AG04450 (cell line): ENCODE measurements around the gene OGA. TPM values are rescaled to one million over a fixed set of nuclear protein-coding genes. Genes with fewer than 3 reads are reported as not detected.

Source experiments
- CTCF ChIA-PET: fragments of 300-600, 350-600 bp; formaldehyde crosslinking; extraction: SDS; loops from one replicate; lab custom pipeline; 2022; ENCODE audit warnings: antibody characterized with exemption, inconsistent platforms; lab: Charles Lee
- POLR2A ChIA-PET: fragments of 350-600 bp; formaldehyde crosslinking; extraction: SDS; loops from one replicate; lab custom pipeline; 2021; ENCODE audit warnings: antibody characterized with exemption, inconsistent platforms; lab: Yijun Ruan, JAX
- DNase-seq: peaks from one replicate; pipeline ENCODE4 v3.0.0-alpha.2; 2011; ENCODE audit warnings: low read depth, low spot score
- H3K27ac ChIP-seq: one replicate; pipeline ENCODE4 v1.5.1; 2012; ENCODE audit warnings: low read depth, low read length, control low read depth
- H3K27me3 ChIP-seq: one replicate; pipeline ENCODE4 v1.6.0; 2012; ENCODE audit warnings: low read length; ENCODE audit not compliant: control insufficient read depth, insufficient read depth
- H3K4me3 ChIP-seq: 2 replicates; pipeline ENCODE4 v1.5.1; 2011; ENCODE audit warnings: mild to moderate bottlenecking, low read depth, low read length, control low read depth
- H3K9me3 ChIP-seq: 2 replicates; pipeline ENCODE4 v1.5.1; 2012; ENCODE audit warnings: low read length; ENCODE audit not compliant: control insufficient read depth, insufficient read depth
- CTCF ChIP-seq: IDR thresholded peaks from 2 replicates; pipeline ENCODE4 v1.5.1; 2011; ENCODE audit warnings: low read depth, low read length, control low read depth, inconsistent platforms
- polyA plus RNA-seq: library from polyadenylated mRNA; depleted of rRNA; stranded (reverse); fragments of >200 nt; gene quantifications from 2 replicates; pipeline ENCODE4 v1.2.3, GENCODE V29; 2011

Gene OGA
- polyA plus RNA-seq, 1 experiment, result 82.6 TPM

GRCh38 chr10:101841826-101842225 lies 23.6 kb upstream of the OGA start:
- TF ChIP-seq CTCF, result no peak
- no peak overlapping the region for H3K27ac ChIP-seq
- no peak overlapping the region for H3K4me3 ChIP-seq
- ChIA-PET POLR2A (interaction anchor here (0.8 to 3.2 kb wide), 4 partner anchors 23 to 230 kb away, joined by 3 to 17 read pairs (median 6); partner anchors contain the start of genes ARMH3 and OGA), CTCF (interaction anchor here (0.7 to 6.3 kb wide), 34 partner anchors 9 to 231 kb away, joined by 3 to 256 read pairs (median 8); partner anchors contain the start of genes ARMH3, HPS6 and OGA)
- peaks cover 3% of the 10 kb centered on the region for H3K27me3 ChIP-seq
- no peak for DNase-seq
- no peaks in the 10 kb centered on the region for H3K9me3 ChIP-seq

DNA sequence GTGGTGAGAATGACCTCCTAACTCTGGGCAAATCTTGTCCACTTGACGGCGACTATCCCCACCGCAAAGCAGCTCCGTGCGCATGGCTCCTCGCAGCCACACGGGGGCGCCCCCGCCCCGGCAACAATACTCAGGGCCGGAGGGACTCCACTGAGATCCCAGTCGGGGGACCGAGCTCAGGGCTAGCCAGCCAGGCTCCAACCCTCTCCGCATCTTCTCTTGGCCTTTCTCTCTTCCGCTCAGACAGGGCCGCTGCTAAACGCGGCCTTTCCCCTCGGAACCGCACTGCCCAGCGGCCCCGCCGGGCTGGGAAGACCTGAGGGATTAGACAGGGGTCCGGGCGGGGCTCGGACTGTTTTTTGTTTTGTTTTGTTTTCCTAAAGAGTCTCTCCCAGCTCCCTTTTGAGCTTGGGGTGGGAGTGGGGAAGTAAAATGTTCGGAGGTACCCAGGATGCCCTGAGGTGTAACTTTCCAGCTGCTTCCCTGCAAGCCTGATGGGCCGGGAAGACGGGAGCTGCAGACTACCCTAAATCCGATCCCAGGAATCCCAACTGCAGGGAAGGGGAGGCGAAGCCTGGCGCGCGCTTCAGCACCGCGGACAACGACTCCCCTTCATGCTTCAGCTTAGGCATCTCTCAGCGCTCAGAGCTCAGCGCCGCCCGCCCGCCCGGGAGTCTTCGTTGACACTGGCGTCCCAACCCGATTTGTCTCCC lies 22.7 kb upstream of the OGA start:
- Histone ChIP-seq H3K27ac (no peak overlapping the region), H3K4me3 (peak overlapping the region; percentile 54), H3K9me3 (no peaks in the 10 kb centered on the region), H3K27me3 (peaks cover 3% of the 10 kb centered on the region)
- CTCF ChIA-PET, result interaction anchor here (0.5 to 6.3 kb wide), 68 partner anchors 8 to 1045 kb away, joined by 3 to 256 read pairs (median 4); partner anchors contain the start of genes ARMH3, HPS6 and OGA
- peak; percentile 96 for TF ChIP-seq CTCF
- POLR2A ChIA-PET, result interaction anchor here (0.6 to 3.2 kb wide), 10 partner anchors 17 to 231 kb away, joined by 3 to 17 read pairs (median 4); partner anchors contain the start of genes ARMH3 and OGA
- DNase-seq, result peak; percentile 56

- no peak overlapping the region for H3K27ac ChIP-seq
- no peak for DNase-seq
- CTCF ChIA-PET, result interaction anchor here (0.6 to 6.3 kb wide), 57 partner anchors 11 to 635 kb away, joined by 3 to 256 read pairs (median 5); partner anchors contain the start of genes ARMH3, HPS6 and OGA
- H3K9me3 ChIP-seq, result no peaks in the 10 kb centered on the region
- POLR2A ChIA-PET, result interaction anchor here (0.6 to 3.2 kb wide), 10 partner anchors 8 to 232 kb away, joined by 3 to 17 read pairs (median 4); partner anchors contain the start of genes ARMH3 and OGA
- peak overlapping the region; percentile 54 for H3K4me3 ChIP-seq
- no peak for TF ChIP-seq CTCF
- peaks cover 3% of the 10 kb centered on the region for H3K27me3 ChIP-seq
Observed at GRCh38 chr10:101840102-101840684, 21.9 kb upstream of the OGA start.

DNA sequence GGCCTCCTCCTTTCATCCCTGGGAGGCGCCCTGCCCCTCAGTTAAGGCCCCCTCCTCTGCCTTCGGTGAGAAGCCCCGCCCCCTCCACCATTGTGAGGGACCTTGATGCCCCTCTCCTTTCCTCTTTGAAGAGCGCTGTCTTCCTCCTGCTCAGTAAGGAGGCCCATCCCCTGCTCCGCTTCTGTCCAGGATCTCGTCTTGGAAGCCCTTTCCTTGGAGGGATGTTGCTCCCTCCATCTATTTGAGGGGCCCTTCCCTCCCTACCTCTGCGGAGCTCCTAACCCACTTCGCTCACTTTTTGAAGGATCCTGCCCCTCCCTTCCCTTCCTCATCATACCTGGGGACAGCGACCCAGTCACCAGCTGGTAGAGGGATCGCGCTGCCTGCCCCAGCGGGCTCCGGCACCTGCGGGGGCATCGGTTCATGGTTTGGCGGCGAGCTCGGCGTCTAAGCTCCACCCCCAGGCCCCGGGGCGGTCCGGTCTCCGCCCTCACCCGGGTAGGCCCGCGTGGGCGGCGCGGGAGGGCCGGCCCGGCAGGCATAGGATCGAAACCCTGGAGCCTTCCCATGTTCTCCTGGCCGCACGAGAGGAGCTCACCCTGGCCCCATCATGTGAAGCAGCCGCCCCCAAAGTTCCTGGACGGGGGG lies 21.3 kb upstream of the OGA start:
- POLR2A ChIA-PET, result interaction anchor here (0.7 to 3.2 kb wide), 4 partner anchors 9 to 43 kb away, joined by 3 to 17 read pairs (median 6); partner anchors contain the start of gene OGA

More for the DNA sequence above, 21.3 kb upstream of the OGA start:
- H3K27ac ChIP-seq, result no peak overlapping the region
- peaks cover 2% of the 10 kb centered on the region for H3K27me3 ChIP-seq
- peak overlapping the region; percentile 44 for H3K4me3 ChIP-seq
- CTCF ChIA-PET, result interaction anchor here (0.6 to 6.3 kb wide), 20 partner anchors 11 to 327 kb away, joined by 3 to 256 read pairs (median 9); partner anchors contain the start of gene OGA
- no peaks in the 10 kb centered on the region for H3K9me3 ChIP-seq
- TF ChIP-seq CTCF, result no peak
- DNase-seq, result no peak
